RWPE1 (cell line): Measurements from ENCODE around the gene SVOPL.

Experiments
- CTCF ChIA-PET: fragments of 350-600 bp; sonication (Branson Sonifier 250); formaldehyde crosslinking; extraction: SDS; loops from one replicate; lab custom pipeline; 2021; lab: Yijun Ruan, JAX
- POLR2A ChIA-PET: fragments of 400-600 bp; formaldehyde crosslinking; extraction: SDS; loops from one replicate; lab custom pipeline; 2020; ENCODE audit warnings: antibody characterized with exemption; ENCODE audit not compliant: low non-redundant PET; lab: Yijun Ruan, JAX
- DNase-seq: peaks from one replicate; pipeline ENCODE4 v3.0.0; 2012; ENCODE audit warnings: low spot score
- H3K27ac ChIP-seq: fragments of 450-650 bp; 2 replicates; pipeline ENCODE4 v1.5.1; 2017
- CTCF ChIP-seq: fragments of 450-650 bp; conservative IDR thresholded peaks from 2 replicates; pipeline ENCODE4 v1.5.1; 2017; ENCODE audit warnings: low read depth, mild to moderate bottlenecking

SVOPL gene

GRCh38 chr7:138607216-138608126 is 93.7 kb downstream of the SVOPL start:
- CTCF ChIA-PET: no interaction called here
- no peak for TF ChIP-seq CTCF
- no peak for DNase-seq
- no peak overlapping the region for H3K27ac ChIP-seq
- POLR2A ChIA-PET: no interaction called here

- no peak overlapping the region for H3K27ac ChIP-seq
- ChIA-PET POLR2A (no interaction called here), CTCF (interaction anchor here (0.7 kb wide), 1 partner anchor 1039 kb away, joined by 3 read pairs; no protein-coding TSS in a partner anchor)
- no peak for TF ChIP-seq CTCF
- no peak for DNase-seq
Observed at GRCh38 chr7:138606236-138606635, 94.9 kb downstream of the SVOPL start.

- ChIA-PET POLR2A (no interaction called here), CTCF (no interaction called here)
- no peak for DNase-seq
Observed at GRCh38 chr7:138603549-138604318, 97.4 kb downstream of the SVOPL start.

GRCh38 chr7:138602451-138602850 is 98.7 kb downstream of the SVOPL start:
- ChIA-PET CTCF (no interaction called here), POLR2A (no interaction called here)
- DNase-seq: no peak
- H3K27ac ChIP-seq: no peak overlapping the region
- TF ChIP-seq CTCF: no peak

More at GRCh38 chr7:138603549-138604318, 97.4 kb downstream of the SVOPL start:
- TF ChIP-seq CTCF: no peak
- H3K27ac ChIP-seq: no peak overlapping the region

GRCh38 chr7:138595454-138595853 is 105.7 kb downstream of the SVOPL start:
- no peak overlapping the region for H3K27ac ChIP-seq
- POLR2A ChIA-PET: no interaction called here
- no peak for TF ChIP-seq CTCF
- CTCF ChIA-PET: no interaction called here
- no peak for DNase-seq

GRCh38 chr7:138590154-138590553 is 111.0 kb downstream of the SVOPL start:
- no peak for TF ChIP-seq CTCF
- no peak overlapping the region for H3K27ac ChIP-seq
- ChIA-PET POLR2A (no interaction called here), CTCF (no interaction called here)
- DNase-seq: no peak
